GM12873 (cell line): Measurements from ENCODE around the gene SPTLC3.

Experiments used
- TF ChIP-seq, protein P1 (sequence below): IDR thresholded peaks from 2 replicates; pipeline ENCODE4 v1.5.1; 2012; ENCODE audit warnings: low read depth, mild to moderate bottlenecking, moderate library complexity, low read length, control low read depth; ENCODE audit not compliant: insufficient read depth; ENCODE audit errors: missing control alignments

Gene SPTLC3

DNA sequence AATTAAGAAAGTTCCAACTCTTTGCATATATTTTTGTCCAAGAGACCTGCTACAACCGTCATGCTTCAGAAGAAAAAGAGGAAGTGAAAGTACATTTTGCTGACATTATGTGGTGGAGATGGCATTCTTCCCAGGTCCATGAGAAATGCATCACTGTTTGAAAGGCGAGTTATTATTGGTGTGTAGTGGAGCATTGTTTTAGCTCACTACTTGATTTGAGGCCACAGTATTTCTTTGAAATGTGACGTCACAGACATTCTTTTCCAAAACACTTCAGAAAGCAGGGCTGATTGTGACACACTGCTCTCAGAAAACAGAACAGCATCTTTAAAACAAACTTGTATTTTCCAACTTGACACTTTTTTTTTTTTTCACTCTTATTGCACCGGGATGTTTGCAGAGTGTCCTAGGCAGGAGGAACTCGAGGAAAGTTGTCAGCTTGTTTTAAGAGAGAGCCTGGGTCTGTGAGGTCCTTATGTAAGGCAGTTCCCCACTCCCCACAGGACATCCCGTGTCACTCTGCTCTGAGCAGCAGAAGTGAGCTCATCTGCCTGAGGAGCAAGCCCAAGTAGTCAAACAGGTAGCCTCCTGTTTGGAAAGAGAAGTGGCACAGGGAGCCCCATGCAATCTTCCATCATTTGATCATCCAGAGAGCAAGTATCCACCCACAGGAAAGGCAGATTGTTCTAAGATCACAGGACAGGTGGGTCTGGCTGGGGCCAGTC, 1.1 kb downstream of the SPTLC3 start:
- TF ChIP-seq, protein P1, sequence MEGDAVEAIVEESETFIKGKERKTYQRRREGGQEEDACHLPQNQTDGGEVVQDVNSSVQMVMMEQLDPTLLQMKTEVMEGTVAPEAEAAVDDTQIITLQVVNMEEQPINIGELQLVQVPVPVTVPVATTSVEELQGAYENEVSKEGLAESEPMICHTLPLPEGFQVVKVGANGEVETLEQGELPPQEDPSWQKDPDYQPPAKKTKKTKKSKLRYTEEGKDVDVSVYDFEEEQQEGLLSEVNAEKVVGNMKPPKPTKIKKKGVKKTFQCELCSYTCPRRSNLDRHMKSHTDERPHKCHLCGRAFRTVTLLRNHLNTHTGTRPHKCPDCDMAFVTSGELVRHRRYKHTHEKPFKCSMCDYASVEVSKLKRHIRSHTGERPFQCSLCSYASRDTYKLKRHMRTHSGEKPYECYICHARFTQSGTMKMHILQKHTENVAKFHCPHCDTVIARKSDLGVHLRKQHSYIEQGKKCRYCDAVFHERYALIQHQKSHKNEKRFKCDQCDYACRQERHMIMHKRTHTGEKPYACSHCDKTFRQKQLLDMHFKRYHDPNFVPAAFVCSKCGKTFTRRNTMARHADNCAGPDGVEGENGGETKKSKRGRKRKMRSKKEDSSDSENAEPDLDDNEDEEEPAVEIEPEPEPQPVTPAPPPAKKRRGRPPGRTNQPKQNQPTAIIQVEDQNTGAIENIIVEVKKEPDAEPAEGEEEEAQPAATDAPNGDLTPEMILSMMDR = no peak

GRCh38 chr20:13012886-13013285, 4.1 kb downstream of the SPTLC3 start:
- TF ChIP-seq, protein P1 = no peak

- TF ChIP-seq, protein P1 = no peak
Observed at GRCh38 chr20:13013411-13013810, 4.6 kb downstream of the SPTLC3 start.

- TF ChIP-seq, protein P1 = no peak
Observed at GRCh38 chr20:13017235-13017634, 8.5 kb downstream of the SPTLC3 start.

GRCh38 chr20:13017883-13018535, 9.2 kb downstream of the SPTLC3 start:
- TF ChIP-seq, protein P1 = no peak

GRCh38 chr20:13021205-13021970, 12.6 kb downstream of the SPTLC3 start:
- TF ChIP-seq, protein P1 = no peak
